ENCODE results near the gene SLC9A8. TPM values are rescaled to one million over a fixed set of nuclear protein-coding genes. Genes with fewer than 3 reads are reported as not detected.

The SLC9A8 gene
- polyA plus RNA-seq, 10 donors: 3.9 to 7.1 (median 5.2) TPM

Other genes with a start within 250 kb of the SLC9A8 start
- gene PTGIS, start 244.7 kb upstream of the SLC9A8 start, polyA plus RNA-seq (ENCODE audit: insufficient read length in 10 of 10): 10 to 100 TPM; 24.8 to 39.0 (median 28.7) TPM
- 10 to 100 TPM; 31.7 to 40.5 (median 34.7) TPM for gene B4GALT5, start 99.0 kb upstream of the SLC9A8 start, polyA plus RNA-seq (ENCODE audit: insufficient read length in 10 of 10)
- 1 to 10 TPM; 4.7 to 6.7 (median 5.4) TPM for gene SPATA2, start 102.7 kb downstream of the SLC9A8 start, polyA plus RNA-seq (ENCODE audit: insufficient read length in 10 of 10)
- gene RNF114, start 123.6 kb downstream of the SLC9A8 start, polyA plus RNA-seq (ENCODE audit: insufficient read length in 10 of 10): 10 to 100 TPM; 32.1 to 55.7 (median 41.7) TPM
- gene SNAI1, start 170.2 kb downstream of the SLC9A8 start, polyA plus RNA-seq (ENCODE audit: insufficient read length in 10 of 10): 10 to 100 TPM in 2 of 10 donors, 1 to 10 TPM in 8; 6.0 to 15.9 (median 8.3) TPM

Measured in muscle of back (tissue), 10 donors.